HG03103 (cell line): ENCODE measurements around the gene AKR1E2.
A peak's percentile ranks its signal among the peaks of the same experiment; 100 is the strongest.

Experiments
- ATAC-seq: cut with Tn5 transposase; IDR thresholded peaks from one replicate; pipeline ENCODE4 v1.9.1; 2021; ENCODE audit warnings: low read depth; ENCODE audit not compliant: unreplicated experiment

The AKR1E2 gene

GRCh38 chr10:4843525-4844180, 17.6 kb downstream of the AKR1E2 start:
- ATAC-seq: no peak

GRCh38 chr10:4844864-4845263, 18.9 kb downstream of the AKR1E2 start:
- no peak for ATAC-seq

- ATAC-seq: no peak
Observed at GRCh38 chr10:4845766-4846165, 19.8 kb downstream of the AKR1E2 start.

GRCh38 chr10:4846775-4847174, 20.8 kb downstream of the AKR1E2 start:
- ATAC-seq: no peak

- ATAC-seq: no peak
Observed at GRCh38 chr10:4847561-4848355, 21.8 kb downstream of the AKR1E2 start.

- ATAC-seq: no peak
Observed at GRCh38 chr10:4848356-4849041, 22.5 kb downstream of the AKR1E2 start.

GRCh38 chr10:4849042-4849402, 23.0 kb downstream of the AKR1E2 start:
- ATAC-seq: no peak

- ATAC-seq: peak; percentile 86
Observed at GRCh38 chr10:4849555-4850242, 23.7 kb downstream of the AKR1E2 start.

- ATAC-seq: no peak
Observed at GRCh38 chr10:4850397-4850796, 24.4 kb downstream of the AKR1E2 start.

GRCh38 chr10:4851176-4851575, 25.2 kb downstream of the AKR1E2 start:
- ATAC-seq: no peak

- no peak for ATAC-seq
Observed at GRCh38 chr10:4851846-4852245, 25.8 kb downstream of the AKR1E2 start.

GRCh38 chr10:4865945-4866661, 40.1 kb downstream of the AKR1E2 start:
- ATAC-seq: no peak

- ATAC-seq: no peak
Observed at GRCh38 chr10:4867109-4867519, 41.1 kb downstream of the AKR1E2 start.

- ATAC-seq: no peak
Observed at GRCh38 chr10:4867520-4868356, 41.7 kb downstream of the AKR1E2 start.

GRCh38 chr10:4868357-4868657, 42.3 kb downstream of the AKR1E2 start:
- no peak for ATAC-seq

GRCh38 chr10:4882704-4883078, 56.7 kb downstream of the AKR1E2 start:
- ATAC-seq: no peak

- ATAC-seq: no peak
Observed at GRCh38 chr10:4883079-4883739, 57.2 kb downstream of the AKR1E2 start.

- no peak for ATAC-seq
Observed at GRCh38 chr10:4885162-4885561, 59.2 kb downstream of the AKR1E2 start.

- ATAC-seq: no peak
Observed at GRCh38 chr10:4887501-4887900, 61.5 kb downstream of the AKR1E2 start.
